GM19328 (cell line): ENCODE measurements around the gene PCDH9.

ENCODE experiments used
- ATAC-seq: cut with Tn5 transposase; IDR thresholded peaks from one replicate; pipeline ENCODE4 v1.9.1; 2021; ENCODE audit warnings: mild to moderate bottlenecking, moderate library complexity; ENCODE audit not compliant: unreplicated experiment

Gene PCDH9

GRCh38 chr13:66992183-66992582, 238.0 kb downstream of the PCDH9 start:
- ATAC-seq: no peak

GRCh38 chr13:66984241-66984640, 245.9 kb downstream of the PCDH9 start:
- ATAC-seq: no peak

- no peak for ATAC-seq
Observed at GRCh38 chr13:66981912-66982311, 248.2 kb downstream of the PCDH9 start.

- no peak for ATAC-seq
Observed at GRCh38 chr13:66977161-66977560, 253.0 kb downstream of the PCDH9 start.

GRCh38 chr13:66974889-66975288, 255.2 kb downstream of the PCDH9 start:
- ATAC-seq: no peak

- ATAC-seq: no peak
Observed at GRCh38 chr13:66974174-66974573, 256.0 kb downstream of the PCDH9 start.

- no peak for ATAC-seq
Observed at GRCh38 chr13:66972659-66973058, 257.5 kb downstream of the PCDH9 start.

- no peak for ATAC-seq
Observed at GRCh38 chr13:66971004-66971403, 259.1 kb downstream of the PCDH9 start.

GRCh38 chr13:66969291-66969690, 260.8 kb downstream of the PCDH9 start:
- no peak for ATAC-seq

- ATAC-seq: no peak
Observed at GRCh38 chr13:66967811-66968597, 262.1 kb downstream of the PCDH9 start.

GRCh38 chr13:66965181-66965580, 265.0 kb downstream of the PCDH9 start:
- ATAC-seq: no peak

GRCh38 chr13:66962953-66963352, 267.2 kb downstream of the PCDH9 start:
- no peak for ATAC-seq

- ATAC-seq: no peak
Observed at GRCh38 chr13:66958611-66959010, 271.5 kb downstream of the PCDH9 start.

GRCh38 chr13:66952507-66952906, 277.6 kb downstream of the PCDH9 start:
- no peak for ATAC-seq

GRCh38 chr13:66951426-66951825, 278.7 kb downstream of the PCDH9 start:
- no peak for ATAC-seq

GRCh38 chr13:66950666-66951065, 279.5 kb downstream of the PCDH9 start:
- no peak for ATAC-seq

GRCh38 chr13:66948910-66949309, 281.2 kb downstream of the PCDH9 start:
- no peak for ATAC-seq

GRCh38 chr13:66943530-66943929, 286.6 kb downstream of the PCDH9 start:
- no peak for ATAC-seq

GRCh38 chr13:66940113-66940512, 290.0 kb downstream of the PCDH9 start:
- ATAC-seq: no peak

GRCh38 chr13:66937423-66937822, 292.7 kb downstream of the PCDH9 start:
- ATAC-seq: no peak

- ATAC-seq: no peak
Observed at GRCh38 chr13:66933994-66934393, 296.1 kb downstream of the PCDH9 start.

GRCh38 chr13:66933527-66933926, 296.6 kb downstream of the PCDH9 start:
- no peak for ATAC-seq

GRCh38 chr13:66927562-66927961, 302.6 kb downstream of the PCDH9 start:
- no peak for ATAC-seq
